ENCODE measurements around the gene VPS11.
A peak's percentile ranks its signal among the peaks of the same experiment; 100 is the strongest.

Gene VPS11

DNA sequence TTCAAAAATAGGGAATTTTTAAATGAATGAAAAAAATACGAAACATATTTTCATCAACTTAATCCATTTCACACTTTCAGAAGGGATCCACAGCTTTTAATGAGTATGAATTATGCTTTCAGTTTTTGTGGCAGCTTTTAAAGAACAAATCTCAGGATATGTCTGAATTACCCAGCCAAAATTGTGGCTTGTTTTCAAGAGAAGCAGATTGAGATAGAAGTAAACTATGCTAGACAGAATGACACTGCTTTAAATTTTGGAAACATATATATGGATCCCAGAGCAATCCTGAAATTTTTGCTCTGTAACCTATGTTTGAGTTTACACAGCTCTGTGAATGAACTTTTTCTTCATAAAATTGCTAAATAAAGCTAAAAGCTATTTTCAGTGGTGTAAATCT, 51.3 kb downstream of the VPS11 start:
- no peak for DNase-seq (ENCODE audit: low read depth in 2 of 3, low spot score in 2 of 3)

DNA sequence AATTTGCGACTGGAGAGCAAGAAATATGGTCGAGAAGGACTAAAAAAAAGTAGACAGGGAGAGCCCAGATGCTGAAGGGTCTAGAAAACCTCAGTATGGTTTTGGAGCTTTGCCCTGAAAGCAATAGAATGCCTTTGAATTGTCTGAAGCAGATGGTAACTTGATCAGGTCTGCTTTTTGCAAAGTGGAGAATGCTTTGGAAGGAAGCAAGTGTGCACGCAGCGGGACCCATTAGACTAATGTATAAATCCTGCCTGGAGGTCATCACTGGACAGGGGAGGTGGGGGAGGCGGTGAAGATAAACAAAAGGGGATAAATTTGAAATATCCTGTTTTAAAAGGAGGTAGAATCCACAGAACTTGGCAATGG, 53.0 kb downstream of the VPS11 start:
- no peak for DNase-seq (ENCODE audit: low read depth in 2 of 3, low spot score in 2 of 3)

DNA sequence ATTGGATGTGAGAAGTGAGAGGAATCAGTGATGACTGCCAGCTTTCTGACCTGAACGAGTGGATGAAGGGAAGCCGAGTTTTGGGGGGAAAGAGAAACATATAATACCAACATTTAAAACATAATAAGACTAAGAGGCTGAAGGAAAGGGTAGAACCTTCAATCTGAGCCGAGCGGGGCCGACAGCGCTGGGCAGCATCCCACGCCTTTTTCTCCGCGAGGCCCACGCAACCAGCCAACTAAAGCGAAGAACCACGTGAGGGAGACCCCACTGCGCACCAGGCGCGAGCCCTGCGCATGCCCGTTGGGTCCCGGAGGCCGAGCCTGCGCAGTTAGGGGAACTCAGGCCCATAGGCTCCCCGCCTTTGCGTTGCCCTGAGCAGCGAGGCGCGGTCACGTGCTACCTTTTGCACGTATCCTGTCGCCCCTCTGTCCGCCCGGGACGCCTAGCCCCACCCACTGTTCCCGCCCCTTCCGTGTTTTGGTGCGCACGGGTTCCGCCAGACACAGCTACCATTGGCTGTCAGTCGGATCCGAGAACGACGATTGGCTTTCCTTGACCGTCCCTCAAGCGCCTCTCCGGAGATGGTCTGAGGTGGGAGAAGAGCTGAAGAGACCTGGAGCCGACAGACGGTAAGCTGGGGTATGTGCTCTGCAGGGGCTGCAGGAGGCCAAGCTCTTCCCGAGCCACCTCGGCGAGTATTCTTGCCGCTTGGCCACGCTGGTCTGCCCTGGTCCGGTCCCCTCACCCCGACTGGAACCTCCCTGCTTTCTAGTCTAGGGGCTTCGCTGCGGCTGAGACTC, 53.6 kb downstream of the VPS11 start, which contains the start of gene HINFP:
Gene HINFP, plus strand, starts transcription at position 573 of the 803 bp plus-strand sequence. CDS start 5,365 bp downstream, outside the sequence.
- DNase-seq (ENCODE audit: low read depth in 2 of 3, low spot score in 2 of 3), result peak; percentile 96 to 100 (median 97)

GRCh38 chr11:119121811-119122124, 54.1 kb downstream of the VPS11 start:
- DNase-seq (ENCODE audit: low read depth in 2 of 3, low spot score in 2 of 3), result no peak

DNA sequence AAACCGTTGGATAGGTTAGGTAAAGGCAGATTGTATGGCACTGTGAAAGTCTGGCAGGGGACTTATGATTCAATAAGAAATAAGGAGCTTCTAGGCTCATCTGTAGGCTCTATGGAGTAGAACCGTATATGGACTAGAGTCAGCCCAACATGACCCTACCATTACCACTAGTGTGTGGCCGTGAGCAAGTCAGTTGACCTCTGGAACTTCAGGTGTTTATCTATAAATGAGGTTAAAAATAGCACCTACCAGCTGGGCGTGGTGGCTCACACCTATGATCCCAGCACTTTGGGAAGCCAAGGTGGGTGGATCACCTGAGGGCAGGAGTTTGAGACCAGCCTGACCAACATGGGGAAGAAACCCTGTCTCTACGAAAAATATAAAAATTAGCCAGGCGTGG, 58.2 kb downstream of the VPS11 start:
- DNase-seq (ENCODE audit: low read depth in 2 of 3, low spot score in 2 of 3), result no peak

- DNase-seq (ENCODE audit: low read depth in 2 of 3, low spot score in 2 of 3), result no peak
Observed at GRCh38 chr11:119126675-119127268, 59.2 kb downstream of the VPS11 start.

- no peak for DNase-seq (ENCODE audit: low read depth in 2 of 3, low spot score in 2 of 3)
Observed at GRCh38 chr11:119130662-119131061, 63.0 kb downstream of the VPS11 start.

Data from activated CD8-positive, alpha-beta memory T cell treated with anti-CD3 and anti-CD28 coated beads for 48 hours (primary cell).